Measurements from ENCODE around the gene C2orf76.

- TF ChIP-seq ZNF274 (IDR thresholded peaks at IDR 0.05; ENCODE audit: low read depth, low read length) (no peak), SUZ12 (IDR thresholded peaks at IDR 0.05; ENCODE audit: extremely low read depth, insufficient read depth, insufficient read length) (no peak)
Measured at GRCh38 chr2:119266091-119266589, 100.5 kb downstream of the C2orf76 start.
